Measurements from ENCODE around the gene POTEF.
"Not testable (repeated sequence)": the region's sequence is repeated elsewhere in the genome, so short reads cannot be mapped to it uniquely, and the experiment has no call there.

- not testable (repeated sequence) for TF ChIP-seq EZH2 (IDR thresholded peaks at IDR 0.05; ENCODE audit: insufficient read depth, poor library complexity, severe bottlenecking); EZH2phosphoT487 (IDR thresholded peaks at IDR 0.05; ENCODE audit: insufficient read depth, low read depth)
Measured at GRCh38 chr2:130141645-130142370, 12.8 kb upstream of the POTEF start.

All from GM23248 (cell line).